Measurements from ENCODE around the gene RAB6A.
"Not testable (repeated sequence)": the region's sequence is repeated elsewhere in the genome, so short reads cannot be mapped to it uniquely, and the experiment has no call there.

RAB6A gene

GRCh38 chr11:73761403-73761945 lies 600 bp upstream of the RAB6A start:
- no peak for DNase-seq

DNA sequence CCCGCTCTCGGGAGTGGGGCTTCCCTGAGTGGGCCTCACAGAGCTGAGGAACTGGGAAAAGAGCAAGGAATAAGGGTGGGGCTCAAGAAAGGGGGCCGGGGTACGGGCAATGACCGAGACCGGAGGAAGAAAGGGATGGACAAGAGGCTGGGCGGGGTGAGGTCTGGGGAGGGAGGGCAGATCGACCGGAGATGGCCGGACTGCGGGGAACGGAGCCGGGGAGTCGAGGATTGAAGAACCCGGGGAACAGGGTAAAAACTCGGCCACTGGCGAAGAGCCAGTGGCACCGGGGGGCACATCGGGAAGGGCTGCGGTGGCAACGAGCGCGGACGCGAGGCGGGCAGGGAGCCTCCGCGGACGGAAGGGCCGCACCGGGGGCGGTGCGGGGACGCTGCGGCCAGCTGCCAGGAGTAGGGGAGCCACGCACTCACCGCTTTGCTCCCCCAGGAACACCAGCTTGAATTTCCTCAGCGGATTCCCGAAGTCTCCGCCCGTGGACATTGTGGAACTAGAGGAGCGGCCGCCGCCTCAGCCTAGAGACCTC lies 667 bp downstream of the RAB6A start:
- DNase-seq: no peak

DNA sequence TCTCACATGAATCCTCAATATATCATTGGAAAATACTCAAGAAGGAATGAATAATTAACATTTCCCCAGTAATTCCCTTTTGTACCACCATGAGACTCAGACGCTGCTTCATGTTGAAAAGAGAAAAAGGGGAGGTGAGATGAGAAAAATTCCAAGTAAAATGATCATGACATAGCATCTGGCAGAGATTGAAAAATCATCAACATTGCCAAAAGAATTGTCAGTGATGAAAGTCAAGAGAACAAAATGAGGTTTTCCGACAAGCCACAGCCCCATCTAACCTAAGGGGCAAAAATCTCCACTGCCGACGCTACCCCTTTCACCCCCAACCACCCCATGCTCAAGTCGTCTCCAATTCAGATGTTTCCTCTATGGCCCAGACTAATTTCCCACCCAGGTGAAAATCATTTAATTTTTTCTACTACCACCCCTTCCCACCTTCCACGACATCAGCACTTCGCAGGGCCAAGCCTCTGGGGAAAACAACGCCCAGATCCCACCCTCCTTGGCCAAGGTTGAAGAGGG lies 1.2 kb downstream of the RAB6A start:
- DNase-seq: no peak

DNA sequence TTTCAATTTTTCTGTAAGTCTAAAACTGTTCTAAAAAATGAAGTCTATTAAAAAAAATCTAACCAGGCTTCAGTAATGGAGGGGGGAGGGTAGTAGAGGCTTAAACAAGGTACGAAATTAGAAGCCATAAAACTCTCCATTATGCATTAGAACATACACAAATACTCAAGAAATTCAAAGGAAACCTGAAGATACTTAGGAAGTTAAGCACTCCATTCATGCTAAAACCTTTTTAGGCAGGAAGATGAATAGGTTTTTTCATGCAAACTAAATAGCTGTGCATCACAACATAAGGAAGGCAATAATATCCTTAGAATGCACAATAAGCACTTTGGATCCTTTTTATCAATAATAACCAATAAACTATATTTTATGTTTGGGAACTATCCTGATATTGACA lies 2.4 kb downstream of the RAB6A start:
- DNase-seq: no peak

DNA sequence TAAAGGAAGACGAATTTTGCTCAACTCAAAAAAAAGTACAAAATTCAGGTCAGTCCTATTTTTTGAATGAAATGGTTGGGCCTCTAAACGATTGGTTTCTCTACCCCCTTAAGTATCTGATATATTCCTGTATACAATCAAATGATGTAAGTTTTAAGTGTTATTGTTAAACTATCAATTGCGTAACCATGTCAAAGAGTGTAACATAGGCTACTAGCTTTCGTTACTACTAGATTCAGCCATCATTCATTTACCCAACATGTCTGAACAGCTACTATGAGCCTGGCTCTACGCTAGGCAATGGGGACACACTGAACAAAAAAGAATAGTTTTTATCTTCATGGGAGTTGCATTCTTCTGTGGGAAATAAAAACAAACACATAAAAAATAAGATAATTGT lies 3.3 kb downstream of the RAB6A start:
- no peak for DNase-seq

GRCh38 chr11:73755670-73756069 lies 5.2 kb downstream of the RAB6A start:
- no peak for DNase-seq

- no peak for DNase-seq
Measured at GRCh38 chr11:73753938-73754337, 6.9 kb downstream of the RAB6A start.

DNA sequence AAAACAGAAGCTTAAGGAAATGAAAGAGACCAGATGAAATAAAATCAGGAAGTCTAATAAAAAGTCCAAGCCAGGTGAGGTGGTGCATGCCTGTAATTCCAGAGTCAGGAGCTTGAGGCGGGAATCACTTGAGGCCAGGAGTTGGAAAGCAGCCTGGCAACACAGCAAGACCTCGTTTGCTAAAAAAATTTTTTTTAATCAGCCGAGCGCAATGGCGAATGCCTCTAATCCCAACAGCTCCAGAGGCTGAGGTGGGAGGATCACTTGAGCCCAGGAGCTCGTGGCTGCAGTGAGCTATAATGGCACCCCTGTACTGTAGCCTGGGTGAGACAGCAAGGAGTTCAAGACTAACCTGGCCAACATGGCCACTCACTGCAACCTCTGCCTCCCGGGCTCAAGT lies 8.0 kb downstream of the RAB6A start:
- no peak for DNase-seq

- DNase-seq: no peak
Measured at GRCh38 chr11:73752216-73752867, 8.5 kb downstream of the RAB6A start.

- DNase-seq: not testable (repeated sequence)
Measured at GRCh38 chr11:73750862-73751261, 10.0 kb downstream of the RAB6A start.

- DNase-seq: no peak
Measured at GRCh38 chr11:73750228-73750627, 10.6 kb downstream of the RAB6A start.

- DNase-seq: no peak
Measured at GRCh38 chr11:73749118-73749517, 11.8 kb downstream of the RAB6A start.

- no peak for DNase-seq
Measured at GRCh38 chr11:73748300-73748699, 12.6 kb downstream of the RAB6A start.

- no peak for DNase-seq
Measured at GRCh38 chr11:73747762-73748161, 13.1 kb downstream of the RAB6A start.

DNA sequence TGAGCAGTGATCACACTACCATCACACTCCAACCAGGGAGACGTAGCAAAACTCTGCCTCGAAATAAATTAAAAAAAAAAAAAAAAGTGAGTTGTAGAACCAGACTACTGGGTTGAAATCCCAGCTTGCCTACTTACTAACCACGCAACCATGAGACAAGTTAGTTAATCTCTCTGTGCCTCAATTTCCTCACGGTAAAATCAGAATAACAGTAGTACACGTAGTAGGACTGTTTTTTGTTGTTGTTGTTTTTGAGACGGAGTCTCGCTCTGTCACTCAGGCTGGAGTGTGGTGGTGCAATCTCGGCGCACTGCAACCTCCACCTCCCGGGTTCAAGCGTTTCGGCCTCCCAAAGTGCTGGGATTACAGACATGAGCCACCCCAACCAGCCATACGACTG lies 14.2 kb downstream of the RAB6A start:
- DNase-seq: no peak

DNA sequence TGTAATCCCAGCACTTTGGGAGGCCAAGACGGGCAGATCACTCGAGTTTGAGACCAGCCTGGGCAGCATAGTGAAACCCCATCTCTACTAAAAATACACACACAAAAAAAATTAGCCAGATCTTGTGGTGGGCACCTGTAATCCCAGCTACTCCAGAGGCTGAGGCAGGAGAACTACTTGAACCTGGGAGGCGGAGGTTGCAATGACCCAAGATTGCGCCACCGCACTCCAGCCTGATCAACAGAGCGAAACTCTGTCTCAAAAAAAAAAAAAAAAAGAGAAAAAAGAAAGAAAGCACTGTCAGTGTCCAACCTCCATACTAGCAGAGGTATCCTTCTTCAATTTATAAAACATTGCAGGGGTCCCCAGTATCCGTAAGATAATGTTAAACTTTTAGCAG lies 17.8 kb downstream of the RAB6A start:
- no peak for DNase-seq

DNA sequence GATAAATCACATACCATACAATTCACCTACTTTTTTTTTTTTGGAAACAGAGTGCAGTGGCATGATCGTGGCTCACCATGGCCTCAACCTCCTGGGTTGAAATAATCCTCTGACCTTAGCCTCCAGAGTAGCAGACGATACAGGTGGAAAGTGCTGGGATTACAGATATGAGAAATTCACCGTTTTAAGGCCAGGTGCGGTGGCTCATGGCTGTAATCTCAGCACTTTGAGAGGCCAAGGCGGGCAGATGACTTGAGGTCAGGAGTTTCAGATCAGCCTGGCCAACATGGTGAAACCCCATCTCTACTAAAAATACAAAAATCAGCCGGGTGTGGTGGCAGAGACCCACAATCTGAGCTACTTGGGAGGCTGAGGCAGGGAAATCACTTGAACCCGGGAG lies 24.9 kb downstream of the RAB6A start:
- not testable (repeated sequence) for DNase-seq

DNA sequence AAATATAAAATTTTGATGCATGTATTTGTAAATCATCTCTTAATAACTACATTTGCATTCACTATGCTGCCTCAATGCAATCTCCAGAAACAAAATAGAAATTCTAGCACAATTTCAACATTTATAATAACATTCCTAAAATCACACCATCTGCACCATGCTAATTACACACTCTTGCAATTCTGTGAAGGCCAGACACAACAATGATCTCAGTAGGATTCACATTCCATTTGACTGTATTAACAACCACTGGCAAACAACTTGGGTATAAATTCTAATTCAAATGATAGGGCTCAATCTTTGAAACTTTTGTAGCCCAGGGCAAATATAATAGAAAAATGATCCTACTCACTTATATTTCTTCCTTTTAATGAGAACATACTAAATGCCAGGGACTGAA lies 25.9 kb downstream of the RAB6A start:
- no peak for DNase-seq

DNA sequence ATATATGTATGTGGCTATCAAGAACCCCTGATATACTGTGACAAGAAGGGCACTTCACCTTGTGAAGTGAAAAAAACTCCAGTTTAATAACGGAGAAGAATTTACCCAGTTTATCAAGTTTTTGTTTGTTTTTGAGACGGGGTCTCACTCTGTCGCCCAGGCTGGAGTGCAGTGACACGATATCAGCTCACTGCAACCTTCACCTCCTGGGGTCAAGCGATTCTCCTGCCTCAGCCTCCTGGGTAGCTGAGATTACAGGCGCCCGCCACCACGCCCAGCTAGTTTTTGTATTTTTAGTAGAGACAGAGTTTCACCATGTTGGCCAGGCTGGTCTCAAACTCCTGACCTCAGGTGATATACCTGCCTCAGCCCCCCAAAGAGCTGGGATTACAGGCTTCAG lies 26.9 kb downstream of the RAB6A start:
- not testable (repeated sequence) for DNase-seq

DNA sequence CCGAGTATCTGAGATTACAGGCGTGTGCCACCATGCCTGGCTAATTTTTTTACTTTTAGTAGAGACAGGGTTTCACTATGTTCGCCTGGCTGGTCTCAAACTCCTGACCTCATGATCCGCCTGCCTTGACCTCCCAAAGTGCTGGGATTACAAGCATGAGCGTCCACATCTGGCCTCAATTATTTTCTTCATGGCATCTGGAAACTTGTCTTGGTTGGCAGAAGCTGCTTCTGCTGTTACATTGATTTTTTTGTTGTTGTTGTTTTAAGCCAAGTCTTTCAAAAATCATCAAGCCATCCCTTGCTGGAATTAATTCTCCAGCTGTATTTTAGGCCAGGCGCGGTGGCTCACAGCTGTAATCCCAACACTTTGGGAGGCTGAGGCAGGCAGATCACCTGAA lies 27.9 kb downstream of the RAB6A start:
- not testable (repeated sequence) for DNase-seq

GRCh38 chr11:73729594-73730206 lies 31.2 kb downstream of the RAB6A start:
- no peak for DNase-seq

GRCh38 chr11:73728000-73728399 lies 32.9 kb downstream of the RAB6A start:
- no peak for DNase-seq

GRCh38 chr11:73726825-73727224 lies 34.0 kb downstream of the RAB6A start:
- no peak for DNase-seq

- DNase-seq: no peak
Measured at GRCh38 chr11:73717136-73717535, 43.7 kb downstream of the RAB6A start.
